Gastrocnemius medialis (tissue), 4 donors: ENCODE measurements around the gene SLC6A18. TPM values are rescaled to one million over a fixed set of nuclear protein-coding genes. Genes with fewer than 3 reads are reported as not detected.

ENCODE experiments used
- ATAC-seq, 2 donors: fragments of 150-250 bp; one replicate each; pipeline ENCODE4 v1.9.1; 2016
- DNase-seq, 2 donors: peaks; one replicate each; pipeline ENCODE4 v3.0.0-alpha.2; 2019
- H3K27ac ChIP-seq, 4 donors: fragments of 200-600 bp; sonication (generic); 1 replicate in 1 of 4; 2 replicates in 3 of 4; pipeline ENCODE4 v1.5.1; 2016 to 2018; ENCODE audit warnings: mild to moderate bottlenecking in 2 of 4, moderate library complexity in 1 of 4
- H3K27me3 ChIP-seq, 3 donors: fragments of 200-600 bp; sonication (generic) in 2 of 3; 1 replicate in 1 of 3; 2 replicates in 2 of 3; pipeline versions ENCODE4 v1.5.1 to v1.6.0; 2016 to 2019; ENCODE audit warnings: mild to moderate bottlenecking in 1 of 3, moderate library complexity in 1 of 3
- H3K36me3 ChIP-seq, 2 donors: fragments of 200-600 bp; sonication (generic) in 1 of 2; one replicate each; pipeline ENCODE4 v1.5.1; 2017 to 2018
- H3K4me1 ChIP-seq, 2 donors: fragments of 200-600 bp; sonication (generic) in 1 of 2; one replicate each; pipeline ENCODE4 v1.5.1; 2016 to 2017; ENCODE audit warnings: mild to moderate bottlenecking in 2 of 2
- H3K4me3 ChIP-seq, 4 donors: fragments of 200-600 bp; sonication (generic) in 3 of 4; 1 replicate in 1 of 4; 2 replicates in 3 of 4; pipeline ENCODE4 v1.5.1; 2016 to 2019; ENCODE audit warnings: mild to moderate bottlenecking in 2 of 4
- H3K9me3 ChIP-seq, 3 donors: fragments of 200-600 bp; sonication (generic) in 2 of 3; 1 replicate in 1 of 3; 2 replicates in 2 of 3; pipeline ENCODE4 v1.5.1; 2016 to 2019
- CTCF ChIP-seq, 5 experiments: fragments of 450-650 bp in 3 of 5; fragments of 200-600 bp in 2 of 5; sonication (generic) in 2 of 5; IDR thresholded peaks in 4 of 5; conservative IDR thresholded peaks in 1 of 5; 1 replicate in 4 of 5; 2 replicates in 1 of 5; pipeline ENCODE4 v1.5.1; 2016 to 2019; ENCODE audit warnings: antibody characterized with exemption in 5 of 5, mild to moderate bottlenecking in 3 of 5, moderate library complexity in 3 of 5
- POLR2A ChIP-seq, 2 donors: fragments of 450-650 bp; IDR thresholded peaks; one replicate each; pipeline ENCODE4 v1.6.1; 2017; ENCODE audit warnings: antibody characterized with exemption in 2 of 2, mild to moderate bottlenecking in 2 of 2, moderate library complexity in 2 of 2
- in situ Hi-C, 4 donors: fragments of 200-750 bp; cut with MboI; loops; one replicate each; pipeline versions ENCODE4 v1.15.0 to v1.8.0; 2017; ENCODE audit warnings: low sequenced_read_pairs in 4 of 4
- intact Hi-C: fragments of 100-400 bp; cut with DNase I; formaldehyde crosslinking; loops from one replicate; pipeline ENCODE4 v1.15.1; 2023; ENCODE audit warnings: low total_unique reads
- total RNA-seq, 4 donors: library from RNA; depleted of rRNA; stranded (reverse); fragments of >200 nt; gene quantifications; one replicate each; pipeline versions ENCODE4 v1.1.0 to v1.2.3, GENCODE V29; 2016

SLC6A18 gene
- total RNA-seq, 4 donors from 2014 or later = not detected

DNA sequence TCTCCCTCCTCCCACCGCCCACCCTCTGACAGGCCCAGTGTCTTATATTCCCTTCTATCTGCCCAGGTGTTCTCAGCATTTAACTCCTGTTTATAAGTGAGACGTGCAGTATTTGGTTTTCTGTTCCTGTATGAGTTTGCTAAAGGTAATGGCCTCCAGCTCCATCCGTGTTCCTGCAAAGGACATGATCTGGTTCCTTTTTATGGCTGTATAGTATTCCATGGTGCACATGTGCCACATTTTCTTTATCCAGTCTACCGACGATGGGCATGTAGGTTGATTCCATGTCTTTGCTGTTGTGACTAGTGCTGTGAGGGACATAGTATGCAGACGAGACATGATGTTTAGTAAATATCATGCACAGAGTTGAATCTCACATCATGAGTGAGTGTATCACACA lies 30.8 kb upstream of the SLC6A18 start:
- in situ Hi-C loops = no loop called here
- Histone ChIP-seq H3K36me3 (no peaks in the 10 kb centered on the region), H3K27me3 (peaks cover 13 to 23% (median 13%) of the 10 kb centered on the region in 3 donors), H3K27ac (no peak overlapping the region), H3K9me3 (no peaks in the 10 kb centered on the region), H3K4me3 (no peak overlapping the region), H3K4me1 (no peaks in the 10 kb centered on the region)
- TF ChIP-seq POLR2A (IDR thresholded peaks at IDR 0.05) = no peak
- TF ChIP-seq CTCF (IDR thresholded peaks at IDR 0.05 in 4 of 5, conservative IDR thresholded peaks at IDR 0.05 in 1 of 5) = no peak
- DNase-seq = no peak
- ATAC-seq = no peak
- intact Hi-C loops = no loop called here

DNA sequence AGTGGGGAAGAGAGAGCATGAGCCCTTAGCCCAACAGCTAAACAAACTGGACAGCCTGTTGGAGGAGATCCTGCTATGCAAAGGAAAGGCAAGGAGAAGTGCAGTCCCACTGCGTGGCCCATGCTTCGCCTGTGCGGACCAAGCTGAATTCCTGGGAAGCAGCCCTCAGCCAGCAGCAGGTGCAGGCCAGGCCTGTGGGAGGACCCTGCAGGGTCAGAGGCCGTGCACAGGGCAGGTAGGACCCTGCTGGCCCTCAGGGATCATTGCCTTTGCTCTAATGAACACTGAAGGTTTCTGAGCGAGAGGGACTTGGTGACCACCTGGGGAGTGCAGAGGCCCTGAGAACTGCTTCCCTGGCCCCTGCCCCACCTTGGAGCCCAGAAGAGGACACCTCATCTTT lies 29.7 kb upstream of the SLC6A18 start:
- in situ Hi-C loops (no loop called here), intact Hi-C loops (no loop called here)
- H3K27me3 ChIP-seq = peaks cover 6 to 18% (median 14%) of the 10 kb centered on the region in 3 donors
- H3K27ac ChIP-seq = no peak overlapping the region
- ATAC-seq (no peak), DNase-seq (no peak)
- no peaks in the 10 kb centered on the region for H3K9me3 ChIP-seq
- H3K4me3 ChIP-seq = no peak overlapping the region
- no peaks in the 10 kb centered on the region for H3K4me1 ChIP-seq
- TF ChIP-seq CTCF (IDR thresholded peaks at IDR 0.05 in 4 of 5, conservative IDR thresholded peaks at IDR 0.05 in 1 of 5) = no peak
- TF ChIP-seq POLR2A (IDR thresholded peaks at IDR 0.05) = no peak
- H3K36me3 ChIP-seq = no peaks in the 10 kb centered on the region

DNA sequence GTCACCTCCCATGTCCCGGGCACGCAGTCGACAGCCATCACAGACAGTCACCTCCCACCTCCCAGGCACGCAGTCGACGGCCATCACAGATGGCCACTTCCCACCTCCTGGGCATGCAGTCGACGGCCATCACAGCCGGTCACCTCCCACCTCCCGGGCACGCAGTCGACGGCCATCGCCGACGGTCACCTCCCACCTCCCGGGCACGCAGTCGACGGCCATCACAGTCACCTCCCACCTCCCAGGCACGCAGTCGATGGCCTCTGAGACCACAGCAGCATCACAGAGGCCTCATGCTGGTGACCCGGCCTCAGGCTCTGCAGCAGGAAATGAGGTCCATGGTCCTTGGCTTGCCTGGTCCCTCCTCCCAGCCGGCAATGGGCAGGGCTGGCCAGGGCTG lies 29.3 kb upstream of the SLC6A18 start:
- ATAC-seq = no peak
- intact Hi-C loops = no loop called here
- H3K9me3 ChIP-seq = no peaks in the 10 kb centered on the region
- H3K36me3 ChIP-seq = no peaks in the 10 kb centered on the region
- H3K4me1 ChIP-seq = no peaks in the 10 kb centered on the region
- H3K4me3 ChIP-seq = no peak overlapping the region
- in situ Hi-C loops = no loop called here
- no peak for DNase-seq
- H3K27me3 ChIP-seq = peaks cover under 1 to 14% (median 10%) of the 10 kb centered on the region in 3 donors
- TF ChIP-seq POLR2A (IDR thresholded peaks at IDR 0.05) (no peak), CTCF (IDR thresholded peaks at IDR 0.05 in 4 of 5, conservative IDR thresholded peaks at IDR 0.05 in 1 of 5) (no peak)
- H3K27ac ChIP-seq = no peak overlapping the region

DNA sequence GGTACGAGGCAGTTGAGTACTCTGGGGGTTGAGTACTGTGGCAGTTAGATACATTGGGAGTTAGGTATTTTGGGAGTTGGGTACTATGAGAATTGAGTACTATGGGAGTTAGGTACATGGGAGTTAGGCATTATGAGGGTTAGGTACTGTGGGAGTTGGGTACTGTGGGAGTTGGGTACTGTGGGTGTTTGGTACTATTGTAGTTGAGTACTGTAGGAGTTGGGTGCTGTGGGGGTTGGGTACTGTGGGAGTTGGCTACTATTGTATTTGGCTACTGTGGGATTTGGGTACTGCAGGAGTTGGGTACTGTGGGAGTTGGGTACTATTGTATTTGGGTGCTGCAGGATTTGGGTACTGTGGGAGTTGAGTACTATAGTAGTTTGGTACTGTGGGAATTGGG lies 28.6 kb upstream of the SLC6A18 start:
- ATAC-seq (no peak), DNase-seq (no peak)
- intact Hi-C loops = no loop called here
- Histone ChIP-seq H3K27ac (no peak overlapping the region), H3K27me3 (peaks cover 0 to 13% (median 9%) of the 10 kb centered on the region in 3 donors), H3K36me3 (no peaks in the 10 kb centered on the region), H3K4me1 (no peaks in the 10 kb centered on the region), H3K4me3 (no peak overlapping the region), H3K9me3 (no peaks in the 10 kb centered on the region)
- in situ Hi-C loops = no loop called here
- TF ChIP-seq CTCF (IDR thresholded peaks at IDR 0.05 in 4 of 5, conservative IDR thresholded peaks at IDR 0.05 in 1 of 5) = no peak
- TF ChIP-seq POLR2A (IDR thresholded peaks at IDR 0.05) = no peak
